ENCODE results near the gene FAM222A. TPM values are rescaled to one million over a fixed set of nuclear protein-coding genes. Genes with fewer than 3 reads are reported as not detected.

The FAM222A gene
- polyA plus RNA-seq, 1 donor (not counting 4 experiments of a cell fraction or from before 2014, with no cell fraction given): 0.05 TPM

DNA sequence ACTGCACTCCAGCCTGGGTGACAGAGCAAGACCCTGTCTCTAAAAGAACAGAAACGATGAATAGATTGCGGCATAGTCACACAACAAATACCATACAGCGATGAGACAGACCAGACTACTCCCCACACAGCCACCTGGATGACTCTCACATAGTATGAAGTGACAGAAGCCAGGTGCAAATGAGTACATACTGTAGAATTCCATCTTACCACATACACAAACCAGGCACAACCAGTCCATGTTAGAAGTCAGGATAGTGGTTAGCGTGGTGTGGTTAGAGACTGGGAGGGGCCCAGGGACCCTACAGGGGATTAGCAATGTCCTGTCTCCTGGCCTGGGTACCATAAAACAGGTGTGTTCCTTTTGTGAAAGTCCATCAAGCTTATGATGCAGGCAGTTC is 53.8 kb downstream of the FAM222A start:
- H2AFZ ChIP-seq (ENCODE audit: control insufficient read depth, low read length): no peak overlapping the region
- H3K4me1 ChIP-seq (ENCODE audit: control insufficient read depth, extremely low read depth, insufficient read depth, low read length): no peaks in the 10 kb centered on the region
- H3K9me3 ChIP-seq (ENCODE audit: control insufficient read depth, low read depth, low read length): peaks cover 3% of the 10 kb centered on the region
- H3K79me2 ChIP-seq (ENCODE audit: control insufficient read depth, insufficient read depth, low read length): no peaks in the 10 kb centered on the region
- FAIRE-seq (no peak), DNase-seq (ENCODE audit: low read depth, low spot score) (peak; percentile 21)
- H3K27ac ChIP-seq (ENCODE audit: control insufficient read depth, insufficient read depth, low read length): no peak overlapping the region
- TF ChIP-seq EZH2 (IDR thresholded peaks at IDR 0.05; ENCODE audit: low read length): no peak
- TF ChIP-seq, protein P1, sequence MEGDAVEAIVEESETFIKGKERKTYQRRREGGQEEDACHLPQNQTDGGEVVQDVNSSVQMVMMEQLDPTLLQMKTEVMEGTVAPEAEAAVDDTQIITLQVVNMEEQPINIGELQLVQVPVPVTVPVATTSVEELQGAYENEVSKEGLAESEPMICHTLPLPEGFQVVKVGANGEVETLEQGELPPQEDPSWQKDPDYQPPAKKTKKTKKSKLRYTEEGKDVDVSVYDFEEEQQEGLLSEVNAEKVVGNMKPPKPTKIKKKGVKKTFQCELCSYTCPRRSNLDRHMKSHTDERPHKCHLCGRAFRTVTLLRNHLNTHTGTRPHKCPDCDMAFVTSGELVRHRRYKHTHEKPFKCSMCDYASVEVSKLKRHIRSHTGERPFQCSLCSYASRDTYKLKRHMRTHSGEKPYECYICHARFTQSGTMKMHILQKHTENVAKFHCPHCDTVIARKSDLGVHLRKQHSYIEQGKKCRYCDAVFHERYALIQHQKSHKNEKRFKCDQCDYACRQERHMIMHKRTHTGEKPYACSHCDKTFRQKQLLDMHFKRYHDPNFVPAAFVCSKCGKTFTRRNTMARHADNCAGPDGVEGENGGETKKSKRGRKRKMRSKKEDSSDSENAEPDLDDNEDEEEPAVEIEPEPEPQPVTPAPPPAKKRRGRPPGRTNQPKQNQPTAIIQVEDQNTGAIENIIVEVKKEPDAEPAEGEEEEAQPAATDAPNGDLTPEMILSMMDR (optimal IDR thresholded peaks at IDR 0.05 in 1 of 3, IDR thresholded peaks at IDR 0.05 in 1 of 3, conservative IDR thresholded peaks at IDR 0.05 in 1 of 3; ENCODE audit: extremely low read depth in 1 of 3, insufficient read depth in 2 of 3, low read length in 3 of 3): no peak
- H3K27me3 ChIP-seq (ENCODE audit: control insufficient read depth, extremely low read depth, insufficient read depth, low read length): no peaks in the 10 kb centered on the region
- H3K36me3 ChIP-seq (ENCODE audit: control insufficient read depth in 2 of 2, extremely low read depth in 1 of 2, insufficient read depth in 2 of 2, low read length in 2 of 2): no peaks in the 10 kb centered on the region
- H4K20me1 ChIP-seq (ENCODE audit: control insufficient read depth, extremely low read depth, insufficient read depth, low read length): no peaks in the 10 kb centered on the region
- no peaks in the 10 kb centered on the region for H3K9me1 ChIP-seq (ENCODE audit: control insufficient read depth, extremely low read depth, insufficient read depth, low read length)
- no peak overlapping the region for H3K4me2 ChIP-seq (ENCODE audit: control insufficient read depth, extremely low read depth, insufficient read depth, low read depth, low read length)
- H3K9ac ChIP-seq (ENCODE audit: control insufficient read depth, extremely low read depth, insufficient read depth, low read length): no peak overlapping the region
- dilution Hi-C loops (cut with MboI; ENCODE audit: extremely low pct_ligation_motif_present, low sequenced_read_pairs): no loop called here
- no peak overlapping the region for H3K4me3 ChIP-seq (ENCODE audit: control insufficient read depth in 2 of 3, extremely low read depth in 1 of 3, insufficient read depth in 2 of 3, low read depth in 1 of 3, low read length in 3 of 3)

DNA sequence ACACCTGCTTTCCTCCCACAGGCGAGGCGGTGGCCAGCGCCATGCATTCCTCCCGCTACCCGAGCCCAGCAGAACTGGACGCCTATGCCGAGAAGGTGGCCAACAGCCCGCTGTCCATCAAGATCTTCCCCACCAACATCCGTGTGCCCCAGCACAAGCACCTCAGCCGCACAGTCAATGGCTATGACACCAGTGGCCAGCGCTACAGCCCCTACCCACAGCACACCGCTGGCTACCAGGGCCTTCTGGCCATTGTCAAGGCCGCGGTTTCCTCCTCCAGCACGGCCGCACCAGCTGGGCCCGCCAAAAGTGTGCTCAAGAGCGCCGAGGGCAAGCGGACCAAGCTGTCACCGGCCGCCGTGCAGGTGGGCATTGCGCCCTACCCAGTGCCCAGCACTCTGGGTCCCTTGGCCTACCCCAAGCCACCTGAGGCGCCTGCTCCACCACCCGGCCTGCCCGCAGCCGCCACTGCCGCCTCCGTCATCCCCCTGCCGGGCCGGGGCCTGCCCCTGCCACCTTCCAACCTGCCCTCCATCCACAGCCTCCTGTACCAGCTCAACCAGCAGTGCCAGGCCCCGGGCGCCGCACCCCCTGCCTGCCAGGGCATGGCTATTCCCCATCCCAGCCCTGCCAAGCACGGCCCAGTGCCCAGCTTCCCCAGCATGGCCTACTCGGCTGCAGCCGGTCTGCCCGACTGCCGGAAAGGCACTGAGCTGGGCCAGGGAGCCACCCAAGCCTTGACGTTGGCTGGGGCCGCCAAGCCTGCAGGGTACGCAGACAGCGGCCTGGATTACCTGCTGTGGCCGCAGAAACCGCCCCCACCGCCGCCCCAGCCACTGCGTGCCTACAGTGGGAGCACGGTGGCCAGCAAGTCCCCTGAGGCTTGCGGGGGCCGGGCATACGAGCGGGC is 54.6 kb downstream of the FAM222A start:
- Histone ChIP-seq H3K36me3 (ENCODE audit: control insufficient read depth in 2 of 2, extremely low read depth in 1 of 2, insufficient read depth in 2 of 2, low read length in 2 of 2) (no peaks in the 10 kb centered on the region), H3K4me1 (ENCODE audit: control insufficient read depth, extremely low read depth, insufficient read depth, low read length) (peaks cover under 1% of the 10 kb centered on the region), H3K79me2 (ENCODE audit: control insufficient read depth, insufficient read depth, low read length) (no peaks in the 10 kb centered on the region), H4K20me1 (ENCODE audit: control insufficient read depth, extremely low read depth, insufficient read depth, low read length) (no peaks in the 10 kb centered on the region), H3K4me3 (ENCODE audit: control insufficient read depth in 2 of 3, extremely low read depth in 1 of 3, insufficient read depth in 2 of 3, low read depth in 1 of 3, low read length in 3 of 3) (no peak overlapping the region), H3K9me3 (ENCODE audit: control insufficient read depth, low read depth, low read length) (peaks cover 3% of the 10 kb centered on the region), H3K27ac (ENCODE audit: control insufficient read depth, insufficient read depth, low read length) (no peak overlapping the region), H3K9ac (ENCODE audit: control insufficient read depth, extremely low read depth, insufficient read depth, low read length) (no peak overlapping the region), H3K4me2 (ENCODE audit: control insufficient read depth, extremely low read depth, insufficient read depth, low read depth, low read length) (no peak overlapping the region), H2AFZ (ENCODE audit: control insufficient read depth, low read length) (no peak overlapping the region), H3K27me3 (ENCODE audit: control insufficient read depth, extremely low read depth, insufficient read depth, low read length) (no peaks in the 10 kb centered on the region), H3K9me1 (ENCODE audit: control insufficient read depth, extremely low read depth, insufficient read depth, low read length) (no peaks in the 10 kb centered on the region)
- DNase-seq (ENCODE audit: low read depth, low spot score) (no peak), FAIRE-seq (no peak)
- dilution Hi-C loops (cut with MboI; ENCODE audit: extremely low pct_ligation_motif_present, low sequenced_read_pairs): no loop called here
- TF ChIP-seq EZH2 (IDR thresholded peaks at IDR 0.05; ENCODE audit: low read length): no peak
- TF ChIP-seq, protein P1 (optimal IDR thresholded peaks at IDR 0.05 in 1 of 3, IDR thresholded peaks at IDR 0.05 in 1 of 3, conservative IDR thresholded peaks at IDR 0.05 in 1 of 3; ENCODE audit: extremely low read depth in 1 of 3, insufficient read depth in 2 of 3, low read length in 3 of 3): no peak

All from keratinocyte (primary cell).